ENCODE measurements around the gene CLDN5. TPM values are rescaled to one million over a fixed set of nuclear protein-coding genes. Genes with fewer than 3 reads are reported as not detected.
"Not testable (repeated sequence)": the region's sequence is repeated elsewhere in the genome, so short reads cannot be mapped to it uniquely, and the experiment has no call there.

The CLDN5 gene
- total RNA-seq, 1 donor from 2014 or later, result not detected

GRCh38 chr22:19553201-19553600 lies 29.0 kb upstream of the CLDN5 start:
- DNase-seq (ENCODE audit: low spot score), result no peak
- no peak for TF ChIP-seq CTCF (IDR thresholded peaks at IDR 0.05)
- H3K27me3 Mint-ChIP-seq (ENCODE audit: low read depth), result no peaks in the 10 kb centered on the region
- H3K4me3 Mint-ChIP-seq (ENCODE audit: unreplicated experiment), result no peak overlapping the region
- H3K9me3 Mint-ChIP-seq (ENCODE audit: low read depth), result peaks cover 3% of the 10 kb centered on the region
- no peak overlapping the region for H3K27ac Mint-ChIP-seq (ENCODE audit: unreplicated experiment)
- no peaks in the 10 kb centered on the region for H3K36me3 Mint-ChIP-seq (ENCODE audit: low read depth)
- peaks cover 8% of the 10 kb centered on the region for H3K4me1 Mint-ChIP-seq (ENCODE audit: low read depth)

- no peaks in the 10 kb centered on the region for H3K36me3 Mint-ChIP-seq (ENCODE audit: low read depth)
- DNase-seq (ENCODE audit: low spot score), result no peak
- H3K4me3 Mint-ChIP-seq (ENCODE audit: unreplicated experiment), result no peak overlapping the region
These were observed 26.2 kb upstream of the CLDN5 start for GRCh38 chr22:19550382-19550781.

DNA sequence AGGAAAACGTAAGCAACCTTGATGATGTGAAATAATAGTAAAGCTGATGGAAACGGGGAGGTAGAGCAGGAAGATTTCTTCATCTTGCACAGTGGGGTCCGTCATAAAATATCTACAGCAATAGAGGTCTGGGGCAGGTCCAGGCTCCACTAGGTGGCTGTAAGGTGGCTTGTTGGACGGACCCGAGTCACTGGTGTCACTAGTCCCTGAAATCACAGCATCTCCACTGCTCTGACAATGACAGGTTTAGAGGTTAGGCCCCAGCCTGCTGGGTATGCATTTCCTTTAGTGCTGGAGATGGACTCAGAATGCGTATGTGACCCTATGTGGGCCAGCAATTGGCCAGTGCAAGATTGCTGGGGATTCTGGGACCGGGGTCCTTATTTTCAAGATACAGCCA lies 25.2 kb upstream of the CLDN5 start:
- Mint-ChIP-seq H3K9me3 (ENCODE audit: low read depth) (peaks cover 3% of the 10 kb centered on the region), H3K4me3 (ENCODE audit: unreplicated experiment) (no peak overlapping the region), H3K27me3 (ENCODE audit: low read depth) (no peaks in the 10 kb centered on the region), H3K4me1 (ENCODE audit: low read depth) (peaks cover 1% of the 10 kb centered on the region), H3K27ac (ENCODE audit: unreplicated experiment) (no peak overlapping the region), H3K36me3 (ENCODE audit: low read depth) (no peaks in the 10 kb centered on the region)
- no peak for TF ChIP-seq CTCF (IDR thresholded peaks at IDR 0.05)
- no peak for DNase-seq (ENCODE audit: low spot score)

More at GRCh38 chr22:19550382-19550781, 26.2 kb upstream of the CLDN5 start:
- no peaks in the 10 kb centered on the region for H3K27me3 Mint-ChIP-seq (ENCODE audit: low read depth)
- H3K27ac Mint-ChIP-seq (ENCODE audit: unreplicated experiment), result no peak overlapping the region
- peaks cover 8% of the 10 kb centered on the region for H3K4me1 Mint-ChIP-seq (ENCODE audit: low read depth)
- no peak for TF ChIP-seq CTCF (IDR thresholded peaks at IDR 0.05)
- peaks cover 3% of the 10 kb centered on the region for H3K9me3 Mint-ChIP-seq (ENCODE audit: low read depth)

DNA sequence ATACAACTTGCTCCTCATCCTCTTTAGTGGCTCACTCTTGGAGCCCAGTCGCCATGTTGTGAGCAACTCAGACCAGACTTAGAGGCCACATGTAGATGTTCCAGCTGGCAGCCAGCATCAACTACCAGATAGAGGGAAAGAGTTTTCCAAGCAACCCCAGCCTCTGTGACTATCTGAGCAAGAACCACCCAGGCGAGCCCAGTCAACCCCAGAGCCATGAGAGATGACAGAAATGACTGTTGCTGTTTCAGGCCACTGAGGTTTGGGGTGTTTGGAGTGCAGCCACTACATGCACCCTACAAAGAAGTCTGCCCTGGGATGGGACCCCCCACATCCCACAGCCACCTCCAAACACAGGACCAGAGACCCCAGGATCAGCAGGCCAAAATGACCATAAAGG lies 24.8 kb upstream of the CLDN5 start:
- no peak overlapping the region for H3K4me3 Mint-ChIP-seq (ENCODE audit: unreplicated experiment)
- no peak for TF ChIP-seq CTCF (IDR thresholded peaks at IDR 0.05)
- H3K4me1 Mint-ChIP-seq (ENCODE audit: low read depth), result peaks cover 1% of the 10 kb centered on the region
- no peak for DNase-seq (ENCODE audit: low spot score)
- no peak overlapping the region for H3K27ac Mint-ChIP-seq (ENCODE audit: unreplicated experiment)
- peaks cover 3% of the 10 kb centered on the region for H3K9me3 Mint-ChIP-seq (ENCODE audit: low read depth)
- H3K36me3 Mint-ChIP-seq (ENCODE audit: low read depth), result no peaks in the 10 kb centered on the region
- no peaks in the 10 kb centered on the region for H3K27me3 Mint-ChIP-seq (ENCODE audit: low read depth)

DNA sequence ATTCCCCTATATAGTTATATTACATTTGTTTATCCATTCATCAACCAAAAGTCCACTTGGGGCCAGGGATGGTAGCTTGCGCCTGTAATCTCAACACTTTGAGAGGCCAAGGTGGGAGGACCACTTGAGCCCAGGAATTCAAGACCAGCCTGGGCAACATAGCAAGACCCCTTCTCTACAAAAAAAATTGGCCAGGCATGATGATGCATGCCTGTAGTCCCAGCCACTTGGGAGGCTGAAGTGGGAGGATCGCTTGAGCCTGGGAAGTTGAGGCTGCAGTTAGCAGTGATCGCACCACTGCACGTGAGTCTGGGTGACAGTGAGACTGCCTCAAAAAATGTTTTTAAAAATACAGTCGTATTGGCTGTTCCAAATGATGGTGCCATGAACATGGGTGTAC lies 24.2 kb upstream of the CLDN5 start:
- DNase-seq (ENCODE audit: low spot score); H3K36me3 Mint-ChIP-seq (ENCODE audit: low read depth): not testable (repeated sequence)

DNA sequence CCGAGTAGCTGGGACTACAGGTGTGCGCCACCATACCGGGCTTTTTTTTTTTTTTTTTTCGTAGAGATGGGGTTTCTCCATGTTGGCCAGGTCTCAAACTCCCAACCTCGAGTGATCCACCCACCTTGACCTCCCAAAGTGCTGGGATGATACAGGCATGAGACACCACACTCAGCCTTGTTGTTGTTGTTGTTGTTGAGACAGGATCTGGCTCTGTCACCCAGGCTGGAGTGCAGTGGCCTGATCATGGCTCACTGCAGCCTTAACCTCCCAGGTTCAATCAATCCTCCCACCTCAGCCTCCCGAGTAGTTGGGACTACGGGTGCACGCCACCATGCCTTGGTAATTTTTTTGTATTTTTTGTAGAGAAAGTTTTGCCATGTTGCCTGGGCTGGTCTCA lies 23.4 kb upstream of the CLDN5 start:
- TF ChIP-seq CTCF (IDR thresholded peaks at IDR 0.05), result no peak
- no peak overlapping the region for H3K4me3 Mint-ChIP-seq (ENCODE audit: unreplicated experiment)
- peaks cover 4% of the 10 kb centered on the region for H3K4me1 Mint-ChIP-seq (ENCODE audit: low read depth)
- no peak overlapping the region for H3K27ac Mint-ChIP-seq (ENCODE audit: unreplicated experiment)
- H3K9me3 Mint-ChIP-seq (ENCODE audit: low read depth), result peaks cover 2% of the 10 kb centered on the region
- no peak for DNase-seq (ENCODE audit: low spot score)
- peaks cover 2% of the 10 kb centered on the region for H3K27me3 Mint-ChIP-seq (ENCODE audit: low read depth)
- H3K36me3 Mint-ChIP-seq (ENCODE audit: low read depth), result no peaks in the 10 kb centered on the region

More for the DNA sequence above, 24.2 kb upstream of the CLDN5 start:
- not testable (repeated sequence) for H3K4me1 Mint-ChIP-seq (ENCODE audit: low read depth); H3K27ac Mint-ChIP-seq (ENCODE audit: unreplicated experiment); H3K4me3 Mint-ChIP-seq (ENCODE audit: unreplicated experiment); H3K27me3 Mint-ChIP-seq (ENCODE audit: low read depth); H3K9me3 Mint-ChIP-seq (ENCODE audit: low read depth)

All from chondrocyte (in vitro differentiated cells).